ENCODE data around the gene KRTAP4-4.
"Not testable (repeated sequence)": the region's sequence is repeated elsewhere in the genome, so short reads cannot be mapped to it uniquely, and the experiment has no call there.

Gene KRTAP4-4

DNA sequence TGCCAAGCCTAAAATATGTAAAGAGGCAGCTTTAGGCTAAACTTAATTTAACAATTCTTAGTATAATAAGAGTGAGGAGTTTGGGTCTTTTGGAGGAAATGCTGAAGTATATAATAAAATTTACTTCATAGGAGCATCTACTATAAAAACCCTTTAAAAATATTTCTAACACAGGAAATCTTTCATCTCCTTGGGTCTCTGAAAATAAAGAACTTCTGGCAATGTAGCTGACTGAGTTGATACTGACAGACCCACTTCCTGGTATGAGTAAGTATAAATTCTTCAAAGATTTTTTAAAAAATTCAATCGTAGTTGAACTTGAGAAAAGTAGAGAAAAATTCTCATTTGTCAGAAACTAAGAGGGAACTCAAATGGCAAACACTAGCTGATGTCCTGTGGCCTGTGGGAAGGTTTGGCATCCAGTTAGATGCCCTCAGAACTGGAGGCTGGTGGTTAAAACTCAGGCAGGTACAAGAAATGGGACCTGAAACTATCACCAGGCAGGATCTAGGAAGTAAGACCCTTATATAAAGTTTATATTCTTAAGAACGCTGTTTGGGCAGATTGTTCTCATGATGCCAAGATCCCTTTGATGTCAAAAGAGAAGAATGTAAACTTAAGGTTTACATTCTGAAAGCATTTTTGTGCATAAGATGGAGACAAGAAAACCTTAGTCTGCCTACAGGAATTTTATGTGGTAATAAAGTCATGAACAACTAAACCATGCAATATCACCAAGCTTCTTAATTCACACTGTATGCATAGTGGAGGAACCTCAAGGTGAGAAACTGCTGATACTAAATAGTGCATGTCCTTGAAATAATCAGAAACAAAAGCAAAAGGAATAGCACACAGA is 26.4 kb downstream of the KRTAP4-4 start:
- CTCF ChIA-PET: no interaction called here
- H3K9me3 Mint-ChIP-seq: peaks cover 2% of the 10 kb centered on the region
- no peak for DNase-seq
- H3K27me3 Mint-ChIP-seq: no peaks in the 10 kb centered on the region
- no peak overlapping the region for H3K4me3 Mint-ChIP-seq
- H3K27ac Mint-ChIP-seq: no peak overlapping the region
- H3K36me3 Mint-ChIP-seq: no peaks in the 10 kb centered on the region
- no peaks in the 10 kb centered on the region for H3K4me1 Mint-ChIP-seq

GRCh38 chr17:41131979-41132378 is 28.6 kb downstream of the KRTAP4-4 start:
- Mint-ChIP-seq H3K4me1 (no peaks in the 10 kb centered on the region), H3K9me3 (no peaks in the 10 kb centered on the region), H3K27me3 (no peaks in the 10 kb centered on the region), H3K4me3 (no peak overlapping the region), H3K27ac (no peak overlapping the region), H3K36me3 (no peaks in the 10 kb centered on the region)
- DNase-seq: no peak
- CTCF ChIA-PET: no interaction called here

- Mint-ChIP-seq H3K4me3 (no peak overlapping the region), H3K36me3 (no peaks in the 10 kb centered on the region), H3K27ac (no peak overlapping the region), H3K27me3 (peaks cover 3% of the 10 kb centered on the region), H3K9me3 (no peaks in the 10 kb centered on the region), H3K4me1 (peaks cover 22% of the 10 kb centered on the region)
- no peak for DNase-seq
- CTCF ChIA-PET: no interaction called here
Observed at GRCh38 chr17:41127371-41127770, 33.2 kb downstream of the KRTAP4-4 start.

DNA sequence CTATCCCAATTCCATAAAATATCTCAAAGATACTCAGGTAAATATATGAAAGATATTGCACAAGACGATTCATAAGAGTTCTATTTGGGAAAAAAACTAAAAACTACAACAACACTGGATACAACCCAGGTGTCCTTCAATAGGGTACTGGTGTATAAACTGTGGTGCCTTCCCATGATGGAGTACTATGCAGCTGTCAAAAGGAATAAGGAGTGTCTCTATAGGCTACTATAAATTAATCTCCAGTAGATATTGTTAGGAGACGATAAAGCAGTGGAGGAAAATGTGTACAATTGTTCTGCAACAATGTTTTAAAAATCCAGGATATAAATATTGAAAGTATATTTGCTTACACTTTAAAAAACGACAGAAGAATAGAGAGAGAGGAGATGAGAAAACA is 34.1 kb downstream of the KRTAP4-4 start:
- no peak overlapping the region for H3K27ac Mint-ChIP-seq
- no peaks in the 10 kb centered on the region for H3K9me3 Mint-ChIP-seq
- peaks cover 3% of the 10 kb centered on the region for H3K27me3 Mint-ChIP-seq
- DNase-seq: no peak
- H3K36me3 Mint-ChIP-seq: no peaks in the 10 kb centered on the region
- H3K4me3 Mint-ChIP-seq: no peak overlapping the region
- H3K4me1 Mint-ChIP-seq: peaks cover 22% of the 10 kb centered on the region
- CTCF ChIA-PET: no interaction called here

DNA sequence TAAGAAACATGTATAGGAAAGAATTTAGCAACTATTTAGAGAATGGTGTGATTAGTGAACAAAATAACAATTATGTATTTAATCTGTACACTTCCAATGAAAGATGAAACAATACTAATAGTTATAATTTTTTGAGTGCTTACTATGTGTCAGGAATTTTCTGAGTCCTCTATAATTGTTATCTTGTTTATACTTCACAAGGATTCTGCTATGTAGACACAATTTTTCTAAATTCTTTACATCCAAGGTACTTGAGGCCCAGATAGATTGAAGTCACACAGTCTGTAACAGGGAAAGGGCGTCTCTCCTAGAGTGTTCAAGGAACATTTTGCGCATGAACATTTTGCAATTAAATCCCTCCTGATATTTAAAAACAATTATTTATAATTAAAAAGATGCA is 35.5 kb downstream of the KRTAP4-4 start:
- Mint-ChIP-seq H3K27me3 (peaks cover 3% of the 10 kb centered on the region), H3K9me3 (peaks cover 3% of the 10 kb centered on the region), H3K4me3 (no peak overlapping the region), H3K4me1 (peaks cover 30% of the 10 kb centered on the region), H3K36me3 (peaks cover 4% of the 10 kb centered on the region), H3K27ac (no peak overlapping the region)
- no peak for DNase-seq
- CTCF ChIA-PET: no interaction called here

- H3K4me1 Mint-ChIP-seq: peaks cover 33% of the 10 kb centered on the region
- H3K36me3 Mint-ChIP-seq, H3K27me3 Mint-ChIP-seq, H3K4me3 Mint-ChIP-seq, H3K9me3 Mint-ChIP-seq, DNase-seq, CTCF ChIA-PET, H3K27ac Mint-ChIP-seq: not testable (repeated sequence)
Observed at GRCh38 chr17:41123991-41124371, 36.6 kb downstream of the KRTAP4-4 start, which contains the start of gene KRTAP4-12. Gene KRTAP4-12 (minus strand): TSS chr17:41124182. CDS start chr17:41124122, 60 bp downstream.

DNA sequence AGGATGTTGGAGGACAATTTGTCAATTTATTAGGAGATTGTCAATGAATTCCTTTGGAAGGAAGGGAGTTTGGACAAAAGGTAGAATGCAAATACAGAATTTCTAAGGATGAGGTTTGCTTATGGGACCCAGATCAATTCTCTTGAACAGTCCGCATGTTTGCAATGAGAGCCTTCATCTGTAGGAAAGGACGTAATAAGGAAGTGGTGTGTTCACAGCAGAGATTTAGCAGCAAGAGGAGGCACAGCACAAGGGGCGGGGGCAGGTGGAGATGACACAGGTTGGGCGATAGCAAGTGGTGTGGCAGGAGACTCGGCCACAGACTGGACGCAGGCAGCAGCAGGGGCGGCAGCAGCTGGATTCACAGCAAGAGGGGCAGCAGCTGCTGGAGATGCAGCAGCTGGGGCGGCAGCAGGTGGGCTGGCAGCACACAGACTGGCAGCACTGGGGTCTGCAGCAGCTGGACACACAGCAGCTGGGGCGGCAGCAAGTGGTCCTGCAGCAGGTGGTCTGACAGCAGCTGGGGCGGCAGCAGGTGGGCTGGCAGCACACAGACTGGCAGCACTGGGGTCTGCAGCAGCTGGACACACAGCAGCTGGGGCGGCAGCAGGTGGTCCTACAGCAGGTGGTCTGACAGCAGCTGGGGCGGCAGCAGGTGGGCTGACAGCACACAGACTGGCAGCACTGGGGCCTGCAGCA is 37.1 kb downstream of the KRTAP4-4 start:
- H3K27me3 Mint-ChIP-seq, H3K27ac Mint-ChIP-seq, H3K36me3 Mint-ChIP-seq, DNase-seq, H3K9me3 Mint-ChIP-seq, CTCF ChIA-PET, H3K4me3 Mint-ChIP-seq: not testable (repeated sequence)
- peaks cover 33% of the 10 kb centered on the region for H3K4me1 Mint-ChIP-seq

DNA sequence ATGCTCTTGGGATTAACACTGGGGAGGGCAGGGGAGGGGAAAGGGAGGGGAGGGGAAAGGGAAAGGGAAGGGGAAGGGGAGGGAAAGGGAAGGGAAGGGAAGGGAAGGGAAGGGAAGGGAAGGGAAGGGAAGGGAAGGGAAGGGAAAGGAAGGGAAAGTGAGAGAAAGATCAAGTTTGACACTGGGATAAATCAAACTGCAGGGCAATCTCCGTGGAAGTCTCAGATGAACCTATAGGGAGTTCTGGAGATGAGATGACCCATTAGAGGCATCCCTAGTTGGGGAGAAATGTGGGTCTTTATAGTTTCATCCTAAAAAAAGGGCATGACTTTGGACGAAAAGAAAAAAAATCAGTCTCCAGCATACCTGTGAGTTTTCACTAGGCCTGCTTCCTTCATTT is 38.8 kb downstream of the KRTAP4-4 start:
- Mint-ChIP-seq H3K27me3 (peaks cover 15% of the 10 kb centered on the region), H3K4me1 (peaks cover 33% of the 10 kb centered on the region), H3K4me3 (no peak overlapping the region), H3K27ac (no peak overlapping the region), H3K9me3 (peaks cover 5% of the 10 kb centered on the region), H3K36me3 (peaks cover 4% of the 10 kb centered on the region)
- CTCF ChIA-PET: no interaction called here
- DNase-seq: no peak

- not testable (repeated sequence) for H3K4me3 Mint-ChIP-seq, DNase-seq, H3K9me3 Mint-ChIP-seq, H3K36me3 Mint-ChIP-seq
- Mint-ChIP-seq H3K27me3 (peaks cover 12% of the 10 kb centered on the region), H3K4me1 (peaks cover 22% of the 10 kb centered on the region), H3K27ac (peak overlapping the region; percentile 73)
- CTCF ChIA-PET: interaction anchor here (0.6 kb wide), 1 partner anchor 201 kb away, joined by 3 read pairs; no protein-coding TSS in a partner anchor
Observed at GRCh38 chr17:41119696-41120690, 40.6 kb downstream of the KRTAP4-4 start.

GRCh38 chr17:41118721-41119120 is 41.8 kb downstream of the KRTAP4-4 start:
- CTCF ChIA-PET: no interaction called here
- no peak for DNase-seq
- Mint-ChIP-seq H3K9me3 (peaks cover 5% of the 10 kb centered on the region), H3K27ac (no peak overlapping the region), H3K4me1 (peaks cover 16% of the 10 kb centered on the region), H3K4me3 (no peak overlapping the region), H3K27me3 (peaks cover 20% of the 10 kb centered on the region), H3K36me3 (peaks cover 4% of the 10 kb centered on the region)

GRCh38 chr17:41117846-41118386 is 42.6 kb downstream of the KRTAP4-4 start, which contains the start of gene KRTAP4-11:
Gene KRTAP4-11 (minus strand): TSS chr17:41118373. CDS start chr17:41118315, 58 bp downstream.
- H3K27ac Mint-ChIP-seq, H3K9me3 Mint-ChIP-seq: not testable (repeated sequence)

GRCh38 chr17:41116297-41116696 is 44.3 kb downstream of the KRTAP4-4 start:
- no peak overlapping the region for H3K4me3 Mint-ChIP-seq
- H3K4me1 Mint-ChIP-seq: peaks cover 11% of the 10 kb centered on the region
- H3K27me3 Mint-ChIP-seq: peaks cover 20% of the 10 kb centered on the region
- H3K27ac Mint-ChIP-seq: no peak overlapping the region
- H3K9me3 Mint-ChIP-seq: peaks cover 7% of the 10 kb centered on the region
- H3K36me3 Mint-ChIP-seq: peaks cover 4% of the 10 kb centered on the region
- DNase-seq: no peak
- CTCF ChIA-PET: no interaction called here

More at GRCh38 chr17:41117846-41118386, 42.6 kb downstream of the KRTAP4-4 start, which contains the start of gene KRTAP4-11:
- DNase-seq, H3K36me3 Mint-ChIP-seq, H3K4me3 Mint-ChIP-seq, CTCF ChIA-PET: not testable (repeated sequence)
- Mint-ChIP-seq H3K4me1 (peaks cover 11% of the 10 kb centered on the region), H3K27me3 (peaks cover 20% of the 10 kb centered on the region)

GRCh38 chr17:41111151-41111885 is 49.2 kb downstream of the KRTAP4-4 start:
- H3K27ac Mint-ChIP-seq: no peak overlapping the region
- H3K4me1 Mint-ChIP-seq: peaks cover 6% of the 10 kb centered on the region
- no peak overlapping the region for H3K4me3 Mint-ChIP-seq
- H3K9me3 Mint-ChIP-seq: peaks cover 9% of the 10 kb centered on the region
- peaks cover 13% of the 10 kb centered on the region for H3K27me3 Mint-ChIP-seq
- DNase-seq: no peak
- peaks cover 1% of the 10 kb centered on the region for H3K36me3 Mint-ChIP-seq
- CTCF ChIA-PET: no interaction called here
